ENCODE data around the gene POLR1D.

GRCh38 chr13:27601208-27601607 is 20.5 kb upstream of the POLR1D start:
- TF ChIP-seq CTCF (IDR thresholded peaks at IDR 0.05; ENCODE audit: insufficient read depth, low read length) (no peak), POLR2AphosphoS5 (IDR thresholded peaks at IDR 0.05; ENCODE audit: low read depth) (no peak), GABPA (IDR thresholded peaks at IDR 0.05; ENCODE audit: low read depth) (no peak), REST (IDR thresholded peaks at IDR 0.05; ENCODE audit: insufficient replicate concordance, low read depth) (no peak), SPI1 (IDR thresholded peaks at IDR 0.05; ENCODE audit: borderline replicate concordance, low read depth) (no peak)
